RWPE2 (cell line): ENCODE measurements around the gene OSGEPL1.
A peak's percentile ranks its signal among the peaks of the same experiment; 100 is the strongest.

Experiments used
- ATAC-seq: fragments of 200-7000 bp; cut with Tn5 transposase; 3 replicates; pipeline ENCODE4 v1.9.1; 2021; ENCODE audit warnings: low read depth
- DNase-seq: peaks from one replicate; pipeline ENCODE4 v3.0.0-alpha.2; 2020; ENCODE audit warnings: low spot score
- H3K27ac ChIP-seq: fragments of 450-650 bp; 2 replicates; pipeline ENCODE4 v1.5.1; 2017; ENCODE audit warnings: mild to moderate bottlenecking; ENCODE audit not compliant: poor library complexity, severe bottlenecking
- H3K27me3 ChIP-seq: fragments of 250-450 bp; sonication (Bioruptor Pico); 2 replicates; pipeline ENCODE4 v1.5.1; 2021; ENCODE audit warnings: mild to moderate bottlenecking, moderate library complexity; ENCODE audit not compliant: insufficient read depth, poor library complexity, severe bottlenecking
- H3K36me3 ChIP-seq: fragments of 250-450 bp; sonication (Bioruptor Pico); 2 replicates; pipeline ENCODE4 v1.5.1; 2020; ENCODE audit warnings: low read depth, mild to moderate bottlenecking, moderate library complexity
- H3K4me1 ChIP-seq: fragments of 250-450 bp; sonication (Bioruptor Pico); 2 replicates; pipeline ENCODE4 v1.5.1; 2021; ENCODE audit warnings: mild to moderate bottlenecking, moderate library complexity; ENCODE audit not compliant: insufficient read depth, poor library complexity, severe bottlenecking
- H3K4me3 ChIP-seq: fragments of 250-450 bp; sonication (Bioruptor Pico); 2 replicates; pipeline ENCODE4 v1.5.1; 2021; ENCODE audit warnings: mild to moderate bottlenecking, moderate library complexity; ENCODE audit not compliant: severe bottlenecking
- H3K9me3 ChIP-seq: fragments of 250-450 bp; sonication (Bioruptor Pico); 2 replicates; pipeline ENCODE4 v1.5.1; 2021; ENCODE audit warnings: mild to moderate bottlenecking, moderate library complexity; ENCODE audit not compliant: severe bottlenecking
- TF ChIP-seq, protein P1 (sequence below): fragments of 450-650 bp; IDR thresholded peaks from one replicate; pipeline ENCODE4 v1.5.1; 2017; ENCODE audit warnings: mild to moderate bottlenecking, moderate library complexity; ENCODE audit not compliant: poor library complexity, severe bottlenecking

Gene OSGEPL1

DNA sequence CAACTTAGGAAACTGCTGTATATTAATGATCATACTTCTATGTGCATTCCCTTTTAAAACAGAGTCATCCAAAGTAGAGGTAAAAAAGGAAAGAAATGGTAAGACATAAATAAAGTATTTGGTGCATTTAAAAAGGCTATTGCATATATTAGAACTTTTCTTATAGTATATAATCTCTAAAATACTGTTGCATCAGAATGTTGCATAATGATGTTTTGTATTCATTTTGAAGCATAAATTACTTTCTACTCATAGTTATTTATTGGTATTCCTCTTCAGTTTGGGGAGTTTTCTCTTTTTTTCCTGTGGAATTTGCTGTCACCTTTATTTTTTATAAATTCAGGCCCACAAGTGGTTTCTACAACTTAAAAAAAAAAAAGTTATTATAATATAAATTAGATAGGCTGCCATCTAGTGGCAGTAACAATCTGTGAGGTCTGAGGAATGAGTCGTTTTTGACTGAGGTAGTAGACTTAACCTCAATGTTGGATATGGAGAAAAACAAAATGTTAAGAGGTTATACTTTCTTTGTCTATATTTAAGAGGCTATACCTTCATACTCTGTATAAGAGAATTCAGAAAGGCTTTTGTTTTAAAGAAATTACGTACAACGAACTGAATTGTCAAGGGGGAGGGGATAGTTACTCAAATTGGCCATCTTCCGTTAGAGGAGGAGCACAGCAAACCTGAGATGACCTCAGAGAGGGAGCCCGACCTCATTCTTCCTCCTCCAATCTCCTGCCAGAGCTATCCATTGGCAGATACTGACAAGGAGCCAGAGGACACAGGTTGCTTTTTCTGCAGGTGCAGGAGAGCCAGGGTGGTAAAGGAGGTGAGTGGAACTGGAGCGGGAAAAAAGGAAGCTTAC lies 64.3 kb downstream of the OSGEPL1 start:
- Histone ChIP-seq H3K4me3 (no peak overlapping the region), H3K36me3 (no peaks in the 10 kb centered on the region), H3K9me3 (no peaks in the 10 kb centered on the region), H3K27me3 (no peaks in the 10 kb centered on the region), H3K27ac (no peak overlapping the region), H3K4me1 (no peaks in the 10 kb centered on the region)
- ATAC-seq (peak; percentile 45; the same call in 2 of the 3 replicates), DNase-seq (no peak)
- TF ChIP-seq, protein P1, sequence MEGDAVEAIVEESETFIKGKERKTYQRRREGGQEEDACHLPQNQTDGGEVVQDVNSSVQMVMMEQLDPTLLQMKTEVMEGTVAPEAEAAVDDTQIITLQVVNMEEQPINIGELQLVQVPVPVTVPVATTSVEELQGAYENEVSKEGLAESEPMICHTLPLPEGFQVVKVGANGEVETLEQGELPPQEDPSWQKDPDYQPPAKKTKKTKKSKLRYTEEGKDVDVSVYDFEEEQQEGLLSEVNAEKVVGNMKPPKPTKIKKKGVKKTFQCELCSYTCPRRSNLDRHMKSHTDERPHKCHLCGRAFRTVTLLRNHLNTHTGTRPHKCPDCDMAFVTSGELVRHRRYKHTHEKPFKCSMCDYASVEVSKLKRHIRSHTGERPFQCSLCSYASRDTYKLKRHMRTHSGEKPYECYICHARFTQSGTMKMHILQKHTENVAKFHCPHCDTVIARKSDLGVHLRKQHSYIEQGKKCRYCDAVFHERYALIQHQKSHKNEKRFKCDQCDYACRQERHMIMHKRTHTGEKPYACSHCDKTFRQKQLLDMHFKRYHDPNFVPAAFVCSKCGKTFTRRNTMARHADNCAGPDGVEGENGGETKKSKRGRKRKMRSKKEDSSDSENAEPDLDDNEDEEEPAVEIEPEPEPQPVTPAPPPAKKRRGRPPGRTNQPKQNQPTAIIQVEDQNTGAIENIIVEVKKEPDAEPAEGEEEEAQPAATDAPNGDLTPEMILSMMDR: peak; percentile 81
